Left ventricle myocardium inferior (tissue), 1 donor: ENCODE results near the gene IFT43. TPM values are rescaled to one million over a fixed set of nuclear protein-coding genes. Genes with fewer than 3 reads are reported as not detected.

ENCODE experiments used
- DNase-seq: peaks from one replicate; pipeline ENCODE4 v3.0.0-alpha.2; 2020
- H3K27ac ChIP-seq: fragments of 200-600 bp; replicated peaks from 2 replicates; pipeline ENCODE4 v1.8.0; 2021
- H3K27me3 ChIP-seq: fragments of 200-600 bp; 2 replicates; pipeline ENCODE4 v1.8.0; 2021; ENCODE audit warnings: low read depth
- H3K36me3 ChIP-seq: fragments of 200-600 bp; 2 replicates; pipeline ENCODE4 v1.8.0; 2021
- H3K4me1 ChIP-seq: fragments of 200-600 bp; 2 replicates; pipeline ENCODE4 v1.8.0; 2021
- H3K4me3 ChIP-seq: fragments of 200-600 bp; 2 replicates; pipeline ENCODE4 v1.8.0; 2021; ENCODE audit warnings: mild to moderate bottlenecking, moderate library complexity
- H3K9me3 ChIP-seq: fragments of 200-600 bp; replicated peaks from 2 replicates; pipeline ENCODE4 v1.8.0; 2021
- intact Hi-C: fragments of 100-400 bp; cut with micrococcal nuclease; formaldehyde crosslinking; loops from one replicate; pipeline ENCODE4 v1.11.0; 2022
- total RNA-seq: library from RNA; stranded (reverse); fragmentation: NEBNext Ultra II Directional; extraction: Animal tissue kit (Norgen Biotek cat#: 25700); gene quantifications from one replicate; pipeline ENCODE4 v1.2.1, GENCODE V29; 2021
- TF ChIP-seq, protein P1 (sequence below): fragments of 200-600 bp; IDR thresholded peaks from 2 replicates; pipeline ENCODE4 v1.8.0; 2021; ENCODE audit warnings: antibody characterized with exemption, mild to moderate bottlenecking, borderline replicate concordance
- donor health status: DM: no; HTN: yes; CAD: no; lungs with severe emphysema.

IFT43 gene
- total RNA-seq, 1 donor from 2014 or later: 29.8 TPM

- peaks cover 10% of the 10 kb centered on the region for H3K4me1 ChIP-seq
- H3K4me3 ChIP-seq: no peak overlapping the region
- peaks cover 55% of the 10 kb centered on the region for H3K27me3 ChIP-seq
- TF ChIP-seq, protein P1, sequence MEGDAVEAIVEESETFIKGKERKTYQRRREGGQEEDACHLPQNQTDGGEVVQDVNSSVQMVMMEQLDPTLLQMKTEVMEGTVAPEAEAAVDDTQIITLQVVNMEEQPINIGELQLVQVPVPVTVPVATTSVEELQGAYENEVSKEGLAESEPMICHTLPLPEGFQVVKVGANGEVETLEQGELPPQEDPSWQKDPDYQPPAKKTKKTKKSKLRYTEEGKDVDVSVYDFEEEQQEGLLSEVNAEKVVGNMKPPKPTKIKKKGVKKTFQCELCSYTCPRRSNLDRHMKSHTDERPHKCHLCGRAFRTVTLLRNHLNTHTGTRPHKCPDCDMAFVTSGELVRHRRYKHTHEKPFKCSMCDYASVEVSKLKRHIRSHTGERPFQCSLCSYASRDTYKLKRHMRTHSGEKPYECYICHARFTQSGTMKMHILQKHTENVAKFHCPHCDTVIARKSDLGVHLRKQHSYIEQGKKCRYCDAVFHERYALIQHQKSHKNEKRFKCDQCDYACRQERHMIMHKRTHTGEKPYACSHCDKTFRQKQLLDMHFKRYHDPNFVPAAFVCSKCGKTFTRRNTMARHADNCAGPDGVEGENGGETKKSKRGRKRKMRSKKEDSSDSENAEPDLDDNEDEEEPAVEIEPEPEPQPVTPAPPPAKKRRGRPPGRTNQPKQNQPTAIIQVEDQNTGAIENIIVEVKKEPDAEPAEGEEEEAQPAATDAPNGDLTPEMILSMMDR: no peak
- no peak for DNase-seq
- intact Hi-C loops: no loop called here
- H3K27ac ChIP-seq: no peak overlapping the region
- H3K36me3 ChIP-seq: no peaks in the 10 kb centered on the region
- H3K9me3 ChIP-seq: no peaks in the 10 kb centered on the region
These were observed 113.5 kb downstream of the IFT43 start for GRCh38 chr14:76098916-76099675.

- Histone ChIP-seq H3K27me3 (peaks cover 52% of the 10 kb centered on the region), H3K36me3 (no peaks in the 10 kb centered on the region), H3K4me1 (peaks cover 10% of the 10 kb centered on the region), H3K27ac (no peak overlapping the region), H3K9me3 (no peaks in the 10 kb centered on the region), H3K4me3 (no peak overlapping the region)
- no peak for DNase-seq
- TF ChIP-seq, protein P1: no peak
- intact Hi-C loops: no loop called here
These were observed 114.7 kb downstream of the IFT43 start for GRCh38 chr14:76100236-76100635.

DNA sequence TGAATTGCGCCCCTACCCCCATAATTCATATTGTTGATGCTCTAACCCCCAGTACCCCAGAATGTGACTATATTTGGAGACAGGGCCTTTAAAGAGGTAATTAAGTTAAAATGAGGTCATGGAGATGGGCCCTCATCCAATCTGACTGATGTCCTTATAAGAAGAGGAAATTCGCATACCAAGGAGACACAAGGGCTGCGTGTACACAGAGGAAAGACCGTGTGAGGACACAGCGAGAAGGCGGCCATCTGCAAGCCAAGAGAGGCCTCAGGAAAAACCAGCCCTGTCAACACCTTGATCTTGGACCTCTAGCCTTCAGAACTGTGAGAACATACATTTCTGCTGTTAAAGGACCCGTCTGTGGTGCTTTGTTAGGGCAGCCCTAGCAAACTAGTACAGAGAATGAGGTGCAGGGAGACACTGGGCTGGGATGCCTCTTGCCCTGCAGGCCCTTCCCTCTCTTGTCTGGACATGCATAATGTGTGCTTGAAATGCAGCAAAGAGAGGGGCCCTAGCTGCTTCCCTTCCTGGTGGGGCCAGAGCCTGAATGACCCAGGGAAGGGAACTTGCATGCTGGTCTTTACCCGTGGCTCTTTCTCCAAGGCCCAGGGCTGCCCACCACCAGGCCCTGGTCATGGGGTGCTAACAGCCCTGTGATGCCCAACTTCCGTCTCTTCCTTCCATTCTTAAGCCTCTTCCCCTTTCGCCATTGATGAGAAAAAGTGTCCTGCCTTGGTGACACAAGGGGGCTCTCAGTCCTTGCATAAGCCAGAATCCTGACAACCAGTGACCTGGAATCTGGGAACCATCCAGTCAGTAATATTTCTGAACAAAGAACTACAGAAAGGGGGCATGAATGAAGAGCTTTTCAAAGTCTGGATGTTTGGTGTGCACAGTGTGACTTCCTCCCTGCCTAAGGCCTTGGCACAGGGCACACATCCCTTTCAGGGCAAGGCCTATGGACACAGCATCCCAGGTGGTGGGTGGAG lies 116.1 kb downstream of the IFT43 start:
- Histone ChIP-seq H3K9me3 (no peaks in the 10 kb centered on the region), H3K27me3 (peaks cover 41% of the 10 kb centered on the region), H3K36me3 (no peaks in the 10 kb centered on the region), H3K4me3 (no peak overlapping the region), H3K27ac (no peak overlapping the region), H3K4me1 (peaks cover 10% of the 10 kb centered on the region)
- TF ChIP-seq, protein P1: no peak
- intact Hi-C loops: no loop called here
- no peak for DNase-seq

DNA sequence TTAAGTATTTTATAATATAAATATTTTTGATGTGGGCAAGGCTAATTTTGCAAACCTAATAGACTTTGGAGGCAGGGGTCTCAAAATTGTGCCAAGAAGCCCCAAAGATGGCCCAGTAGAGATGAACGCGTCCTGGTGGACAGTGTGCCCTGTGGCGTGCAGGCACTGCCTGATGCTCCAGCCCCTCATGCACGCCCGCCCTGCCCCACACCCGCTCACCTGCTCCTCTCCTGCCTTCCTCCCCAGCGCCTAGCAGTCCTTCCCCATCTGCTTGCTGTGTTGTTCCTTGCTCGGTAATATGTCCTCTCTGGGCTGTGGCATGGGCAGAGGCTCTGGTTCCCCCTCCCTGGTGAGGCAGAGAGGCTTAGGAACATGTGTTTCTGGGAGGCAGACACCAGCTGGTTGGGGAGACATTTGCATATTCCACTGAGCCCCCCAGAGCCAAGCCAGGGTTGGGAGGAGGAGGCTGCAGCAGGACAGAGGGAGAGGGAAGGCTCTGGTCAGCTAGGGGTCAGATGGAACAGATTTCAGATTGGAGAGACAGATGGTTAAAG lies 119.3 kb downstream of the IFT43 start:
- Histone ChIP-seq H3K4me1 (peaks cover 10% of the 10 kb centered on the region), H3K36me3 (no peaks in the 10 kb centered on the region), H3K27me3 (peaks cover 23% of the 10 kb centered on the region), H3K9me3 (no peaks in the 10 kb centered on the region), H3K4me3 (no peak overlapping the region), H3K27ac (no peak overlapping the region)
- TF ChIP-seq, protein P1: no peak
- DNase-seq: no peak
- intact Hi-C loops: no loop called here

GRCh38 chr14:76106188-76106587 lies 120.6 kb downstream of the IFT43 start:
- intact Hi-C loops: no loop called here
- no peak overlapping the region for H3K4me3 ChIP-seq
- H3K9me3 ChIP-seq: no peaks in the 10 kb centered on the region
- peaks cover 11% of the 10 kb centered on the region for H3K27me3 ChIP-seq
- H3K27ac ChIP-seq: no peak overlapping the region
- peaks cover 4% of the 10 kb centered on the region for H3K4me1 ChIP-seq
- no peaks in the 10 kb centered on the region for H3K36me3 ChIP-seq
- TF ChIP-seq, protein P1: no peak
- DNase-seq: no peak
